ENCODE measurements around the gene NAGS. TPM values are rescaled to one million over a fixed set of nuclear protein-coding genes. Genes with fewer than 3 reads are reported as not detected.

Gene NAGS
- total and polyA plus RNA-seq, 4 donors: 2.6 to 10.7 (median 5.0) TPM

- Histone ChIP-seq H3K9ac (ENCODE audit: insufficient read depth in 1 of 2, low read length in 2 of 2) (peak overlapping the region in 1 of 2 donors; percentile 11), H3K4me1 (ENCODE audit: control insufficient read depth in 5 of 5, insufficient read depth in 5 of 5, low read length in 5 of 5) (peaks cover 5 to 28% (median 7%) of the 10 kb centered on the region in 5 donors), H3K4me3 (peak overlapping the region; percentile 28), H3K36me3 (ENCODE audit: control insufficient read depth in 4 of 4, insufficient read depth in 4 of 4, low read length in 4 of 4) (peaks cover 0 to 16% (median 6%) of the 10 kb centered on the region in 4 donors), H3K27me3 (ENCODE audit: control insufficient read depth in 3 of 3, insufficient read depth in 3 of 3, low read length in 2 of 3) (peaks cover 0 to 33% (median 32%) of the 10 kb centered on the region in 3 donors), H3K27ac (ENCODE audit: low read depth in 1 of 2, low read length in 1 of 2) (peak overlapping the region in 1 of 2 donors; percentile 49), H3K9me3 (ENCODE audit: control insufficient read depth in 4 of 4, insufficient read depth in 3 of 4, low read length in 3 of 4) (no peaks in the 10 kb centered on the region)
- peak; percentile 89 for ATAC-seq (ENCODE audit: insufficient read depth, low FRiP score)
- peak; percentile 96 to 97 (median 96) for DNase-seq
- TF ChIP-seq CTCF (IDR thresholded peaks at IDR 0.05; ENCODE audit: control extremely low read depth, extremely low read depth): peak; percentile 5
- 0 to 1% methylated on average over 40 of the region's 40 CpGs for WGBS, 2 donors
Measured at GRCh38 chr17:44006598-44007345, 2.4 kb downstream of the NAGS start.

- H3K9me3 ChIP-seq (ENCODE audit: control insufficient read depth in 4 of 4, insufficient read depth in 3 of 4, low read length in 3 of 4): no peaks in the 10 kb centered on the region
- ATAC-seq (ENCODE audit: insufficient read depth, low FRiP score) (no peak), DNase-seq (peak; percentile 24 to 45 (median 29))
- H3K27ac ChIP-seq (ENCODE audit: low read depth in 1 of 2, low read length in 1 of 2): peak overlapping the region in 1 of 2 donors; percentile 49
- no peak for TF ChIP-seq CTCF (IDR thresholded peaks at IDR 0.05; ENCODE audit: control extremely low read depth, extremely low read depth)
- H3K36me3 ChIP-seq (ENCODE audit: control insufficient read depth in 4 of 4, insufficient read depth in 4 of 4, low read length in 4 of 4): peaks cover 0 to 20% (median 8%) of the 10 kb centered on the region in 4 donors
- H3K4me3 ChIP-seq: peak overlapping the region; percentile 28
- peaks cover 5 to 28% (median 7%) of the 10 kb centered on the region in 5 donors for H3K4me1 ChIP-seq (ENCODE audit: control insufficient read depth in 5 of 5, insufficient read depth in 5 of 5, low read length in 5 of 5)
- 7 to 10% methylated on average over 37 of the region's 37 CpGs for WGBS, 2 donors
- H3K27me3 ChIP-seq (ENCODE audit: control insufficient read depth in 3 of 3, insufficient read depth in 3 of 3, low read length in 2 of 3): peaks cover 0 to 32% (median 28%) of the 10 kb centered on the region in 3 donors
- peak overlapping the region in 1 of 2 donors; percentile 27 for H3K9ac ChIP-seq (ENCODE audit: insufficient read depth in 1 of 2, low read length in 2 of 2)
Measured at GRCh38 chr17:44007346-44008204, 3.2 kb downstream of the NAGS start.

- Histone ChIP-seq H3K27ac (ENCODE audit: low read depth in 1 of 2, low read length in 1 of 2) (no peak overlapping the region), H3K27me3 (ENCODE audit: control insufficient read depth in 3 of 3, insufficient read depth in 3 of 3, low read length in 2 of 3) (peaks cover 0 to 24% (median 24%) of the 10 kb centered on the region in 3 donors), H3K4me3 (no peak overlapping the region), H3K9me3 (ENCODE audit: control insufficient read depth in 4 of 4, insufficient read depth in 3 of 4, low read length in 3 of 4) (no peaks in the 10 kb centered on the region), H3K9ac (ENCODE audit: insufficient read depth in 1 of 2, low read length in 2 of 2) (no peak overlapping the region), H3K4me1 (ENCODE audit: control insufficient read depth in 5 of 5, insufficient read depth in 5 of 5, low read length in 5 of 5) (peaks cover 5 to 28% (median 7%) of the 10 kb centered on the region in 5 donors), H3K36me3 (ENCODE audit: control insufficient read depth in 4 of 4, insufficient read depth in 4 of 4, low read length in 4 of 4) (peaks cover 0 to 20% (median 8%) of the 10 kb centered on the region in 4 donors)
- ATAC-seq (ENCODE audit: insufficient read depth, low FRiP score) (no peak), DNase-seq (no peak)
- 72 to 73% methylated on average over 6 of the region's 6 CpGs for WGBS, 2 donors
- TF ChIP-seq CTCF (IDR thresholded peaks at IDR 0.05; ENCODE audit: control extremely low read depth, extremely low read depth): no peak
Measured at GRCh38 chr17:44008205-44008909, 3.9 kb downstream of the NAGS start.

All from lung (tissue), 12 donors.